ENCODE results near the gene DLGAP1.
"Not testable (repeated sequence)": the region's sequence is repeated elsewhere in the genome, so short reads cannot be mapped to it uniquely, and the experiment has no call there.

Gene DLGAP1

GRCh38 chr18:4068552-4069158, 386.5 kb downstream of the DLGAP1 start:
- no peak for DNase-seq

DNA sequence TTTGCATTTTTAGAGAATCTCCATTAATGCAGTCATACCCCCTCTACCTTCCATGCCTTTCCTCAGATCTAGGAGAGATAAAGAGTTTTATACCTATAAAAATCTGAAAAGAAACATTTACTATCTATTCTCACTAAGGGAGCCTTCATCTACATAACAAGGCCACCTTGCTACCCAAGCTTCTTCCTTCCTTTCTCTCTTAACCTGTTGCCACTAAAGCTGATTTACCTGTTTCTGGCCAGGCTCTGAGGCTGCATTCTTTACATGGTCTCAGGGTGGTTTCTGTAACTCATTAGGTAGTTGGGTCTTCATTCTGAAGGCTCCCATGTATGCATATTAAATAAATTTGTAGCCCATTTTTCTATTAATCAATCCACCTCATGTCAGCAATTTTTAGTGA, 391.6 kb downstream of the DLGAP1 start:
- no peak for DNase-seq

- no peak for DNase-seq
These were observed 394.5 kb downstream of the DLGAP1 start for GRCh38 chr18:4060427-4061281.

GRCh38 chr18:4058179-4058578, 396.9 kb downstream of the DLGAP1 start:
- DNase-seq = no peak

- DNase-seq = no peak
These were observed 414.6 kb downstream of the DLGAP1 start for GRCh38 chr18:4040391-4041092.

- no peak for DNase-seq
These were observed 419.6 kb downstream of the DLGAP1 start for GRCh38 chr18:4035521-4035920.

DNA sequence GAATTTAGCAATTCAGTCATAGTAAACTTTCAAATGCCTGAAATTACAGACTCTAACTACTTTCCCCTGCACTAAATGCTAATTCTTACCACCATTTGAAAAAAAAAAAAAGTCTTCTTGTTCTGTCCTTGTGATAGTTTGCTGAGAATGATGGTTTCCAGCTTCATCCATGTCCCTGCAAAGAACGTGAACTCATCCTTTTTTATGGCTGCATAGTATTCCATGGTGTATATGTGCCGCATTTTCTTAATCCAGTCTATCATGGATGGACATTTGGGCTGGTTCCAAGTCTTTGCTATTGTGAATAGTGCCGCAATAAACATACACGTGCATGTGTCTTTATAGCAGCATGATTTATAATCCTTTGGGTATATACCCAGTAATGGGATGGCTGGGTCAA, 420.3 kb downstream of the DLGAP1 start:
- not testable (repeated sequence) for DNase-seq

- no peak for DNase-seq
These were observed 428.6 kb downstream of the DLGAP1 start for GRCh38 chr18:4026542-4026941.

GRCh38 chr18:4024702-4025101, 430.4 kb downstream of the DLGAP1 start:
- no peak for DNase-seq

- DNase-seq = not testable (repeated sequence)
These were observed 432.4 kb downstream of the DLGAP1 start for GRCh38 chr18:4022749-4023148.

DNA sequence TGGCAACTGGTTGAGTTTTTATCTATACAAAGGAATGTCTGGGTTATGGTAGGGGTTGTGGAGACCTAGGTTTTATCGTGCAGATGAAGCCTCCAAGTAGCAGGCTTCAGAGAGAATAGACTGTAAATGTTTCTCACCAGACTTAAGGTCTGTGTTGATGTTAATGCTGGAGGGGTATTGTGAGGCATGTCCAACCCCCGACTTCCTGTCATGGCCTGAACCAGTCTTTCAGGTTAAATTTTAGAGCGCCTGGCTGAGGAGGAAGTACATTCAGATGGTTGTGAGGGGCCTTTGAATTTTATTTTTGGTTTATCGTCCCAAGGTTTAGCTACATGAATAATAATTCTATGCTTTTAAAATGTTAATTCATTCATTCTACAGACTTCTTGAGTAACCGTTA, 435.1 kb downstream of the DLGAP1 start:
- DNase-seq = no peak

DNA sequence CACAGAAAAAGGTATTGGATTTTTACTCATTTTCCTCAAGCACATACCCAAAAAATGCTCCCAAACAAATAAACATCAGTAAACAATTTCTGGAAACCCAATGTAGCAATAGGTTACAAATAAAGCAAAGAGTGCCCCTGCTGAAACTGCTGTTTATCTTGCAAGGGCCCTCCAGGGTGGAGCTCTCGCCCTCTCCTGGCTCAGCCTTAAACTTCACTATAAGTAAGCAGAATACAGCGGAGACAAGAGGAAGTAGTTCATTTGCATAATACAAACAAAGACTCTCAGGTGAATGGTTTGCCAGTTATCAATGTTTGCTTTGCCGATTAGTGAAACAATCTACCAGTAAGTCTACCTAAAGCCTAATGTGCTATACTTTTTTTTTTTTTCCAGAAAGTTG, 437.6 kb downstream of the DLGAP1 start:
- DNase-seq = no peak

- no peak for DNase-seq
These were observed 438.6 kb downstream of the DLGAP1 start for GRCh38 chr18:4016391-4017049.

- DNase-seq = no peak
These were observed 447.3 kb downstream of the DLGAP1 start for GRCh38 chr18:4007846-4008245.

DNA sequence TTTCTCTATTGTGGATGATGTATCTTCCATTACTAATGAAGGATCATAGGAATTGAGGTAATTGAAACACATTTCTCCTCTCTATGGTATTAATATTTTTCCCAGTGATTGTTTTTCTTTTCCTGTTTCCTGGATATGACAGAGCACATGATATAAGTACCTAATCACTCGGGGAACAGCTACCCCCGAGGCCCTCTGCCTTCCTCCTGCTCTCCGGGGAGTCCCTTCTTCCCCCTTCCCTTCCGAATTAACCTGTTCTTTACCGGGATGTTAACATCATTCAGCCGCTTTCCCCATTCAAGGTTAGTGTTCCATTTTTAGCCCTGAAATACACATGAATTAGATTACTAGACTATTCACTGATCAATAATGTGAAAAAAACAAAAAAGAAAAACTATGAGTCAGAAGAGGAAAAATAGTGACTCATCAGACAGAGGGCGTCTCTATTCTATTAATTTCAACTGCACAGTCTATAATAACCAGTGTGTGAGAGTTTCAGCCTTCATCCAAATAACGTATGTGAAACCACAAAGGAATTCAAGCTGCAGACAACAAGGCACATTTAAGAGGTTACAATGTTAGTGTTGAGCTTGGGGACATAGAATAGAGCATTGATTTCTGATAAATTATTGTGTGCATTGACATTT, 450.8 kb downstream of the DLGAP1 start:
- DNase-seq = no peak

DNA sequence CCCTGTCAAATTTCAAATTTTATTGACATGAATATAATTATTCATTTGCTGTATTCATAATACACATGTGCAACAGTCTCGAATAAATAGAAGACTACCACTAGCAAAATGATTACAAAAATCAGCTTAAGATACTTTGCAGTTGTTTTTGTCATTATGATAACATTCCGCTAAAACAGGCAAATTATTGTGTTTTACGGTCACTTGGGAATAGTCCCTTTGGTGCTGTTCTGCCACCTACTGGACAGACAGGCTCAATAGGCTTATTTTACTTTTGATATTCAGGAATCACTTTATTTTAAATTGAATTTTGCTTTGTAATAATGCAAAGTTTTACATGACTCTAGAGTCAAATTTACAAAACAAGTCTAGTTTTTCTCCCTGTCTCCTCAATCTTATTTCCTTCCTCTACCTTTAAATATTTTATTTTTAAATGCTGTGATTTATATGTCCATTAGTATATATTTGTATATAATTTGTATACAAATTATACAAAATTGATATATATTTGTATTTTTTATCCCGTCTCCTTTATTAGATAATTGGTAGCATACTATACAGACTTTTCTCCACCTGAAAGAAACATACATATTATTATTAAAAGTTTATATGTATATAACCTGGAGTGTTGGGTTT, 456.3 kb downstream of the DLGAP1 start:
- DNase-seq = no peak

- peak; percentile 79 for DNase-seq
These were observed 459.5 kb downstream of the DLGAP1 start for GRCh38 chr18:3995476-3996102.

DNA sequence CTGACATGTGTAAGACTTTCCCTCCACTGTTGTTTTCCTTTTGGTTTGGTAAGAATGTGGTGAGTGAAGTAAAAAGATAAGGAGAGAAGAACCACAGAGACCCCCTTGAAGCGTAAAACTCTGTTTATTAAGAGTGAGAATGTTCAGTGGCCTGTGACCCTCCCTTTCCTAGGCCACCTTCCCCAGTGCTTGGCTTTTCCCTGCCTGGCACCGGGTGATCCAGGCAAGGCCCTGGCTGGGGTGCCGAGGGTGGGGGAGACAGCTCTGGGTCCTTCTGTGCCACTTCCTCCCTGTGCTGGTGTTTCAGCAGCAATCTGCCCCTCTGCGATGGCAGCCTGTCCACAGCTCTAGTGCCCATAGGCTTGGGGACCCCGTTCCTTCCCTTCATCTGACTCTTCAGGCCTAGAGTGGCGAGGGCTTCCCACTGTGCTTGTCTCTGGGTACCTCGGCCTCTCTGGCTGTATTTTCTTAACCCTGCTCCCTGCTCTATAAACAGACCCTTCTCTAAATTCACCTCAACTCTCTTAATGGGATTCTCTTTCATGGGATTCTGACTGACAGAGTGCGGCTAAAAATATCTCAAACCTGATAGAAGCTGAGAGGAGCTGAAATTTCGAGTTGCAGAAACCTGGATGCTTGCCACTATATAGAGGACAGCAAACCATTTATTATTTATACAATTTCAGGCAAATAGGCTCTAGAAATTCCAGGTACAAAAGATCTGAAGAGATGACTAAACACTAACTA, 461.0 kb downstream of the DLGAP1 start:
- no peak for DNase-seq

DNA sequence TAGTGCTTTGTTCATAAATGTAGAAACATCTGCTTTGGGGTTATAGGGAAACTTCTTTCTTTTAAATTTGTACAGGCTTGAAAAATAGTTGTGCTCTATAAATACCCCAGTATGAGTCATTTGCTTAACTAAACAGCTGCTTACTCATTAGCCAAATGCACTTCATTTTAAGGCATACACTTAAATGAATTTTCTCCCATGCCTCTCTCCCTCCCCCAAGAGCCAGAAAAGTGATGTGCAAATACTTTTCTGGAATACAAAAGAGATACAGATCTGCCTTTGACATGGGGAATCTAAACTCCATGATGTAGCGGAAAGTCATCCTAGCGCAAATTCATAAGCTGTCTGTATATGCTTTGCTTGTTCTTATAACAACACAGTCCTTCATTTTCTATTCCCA, 469.4 kb downstream of the DLGAP1 start:
- no peak for DNase-seq

DNA sequence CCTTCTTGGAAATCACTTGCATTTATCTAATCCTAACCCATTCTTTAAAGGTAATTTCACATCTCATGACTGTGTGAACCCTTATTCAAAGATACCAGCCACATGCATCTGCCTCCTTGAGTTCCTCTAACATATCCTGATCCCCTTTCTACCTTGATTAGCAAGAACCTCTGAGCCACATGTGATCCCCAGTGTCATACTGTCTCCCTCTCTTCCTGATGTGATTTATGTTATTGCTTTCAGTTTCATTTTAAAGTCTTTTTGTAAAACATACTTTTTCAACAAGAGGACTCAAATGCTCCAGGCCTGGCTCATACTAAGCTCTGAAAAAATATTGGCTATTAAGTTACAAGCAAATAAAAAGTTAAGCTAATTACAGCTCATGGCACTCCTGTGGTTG, 470.1 kb downstream of the DLGAP1 start:
- DNase-seq = no peak

GRCh38 chr18:3984163-3984757, 470.8 kb downstream of the DLGAP1 start:
- DNase-seq = no peak

All from activated effector memory CD4-positive, alpha-beta T cell treated with anti-CD3 and anti-CD28 coated beads, Interleukin-2, amount 50 U/mL, for 16 hours (primary cell).